GM12865 (cell line): ENCODE data around the gene KMT2B.
"Not testable (repeated sequence)": the region's sequence is repeated elsewhere in the genome, so short reads cannot be mapped to it uniquely, and the experiment has no call there.

Experiments
- DNase-seq: peaks from one replicate; pipeline ENCODE4 v3.0.0; 2010; ENCODE audit warnings: low read depth
- H3K4me3 ChIP-seq: 2 replicates; pipeline ENCODE4 v1.5.1; 2011; ENCODE audit warnings: mild to moderate bottlenecking, low read depth, low read length, control low read depth
- TF ChIP-seq, protein P1 (sequence below): IDR thresholded peaks from 2 replicates; pipeline ENCODE4 v1.5.1; 2011; ENCODE audit warnings: low read length, control low read depth, low read depth, inconsistent platforms; ENCODE audit not compliant: insufficient read depth; ENCODE audit errors: missing control alignments

KMT2B gene

DNA sequence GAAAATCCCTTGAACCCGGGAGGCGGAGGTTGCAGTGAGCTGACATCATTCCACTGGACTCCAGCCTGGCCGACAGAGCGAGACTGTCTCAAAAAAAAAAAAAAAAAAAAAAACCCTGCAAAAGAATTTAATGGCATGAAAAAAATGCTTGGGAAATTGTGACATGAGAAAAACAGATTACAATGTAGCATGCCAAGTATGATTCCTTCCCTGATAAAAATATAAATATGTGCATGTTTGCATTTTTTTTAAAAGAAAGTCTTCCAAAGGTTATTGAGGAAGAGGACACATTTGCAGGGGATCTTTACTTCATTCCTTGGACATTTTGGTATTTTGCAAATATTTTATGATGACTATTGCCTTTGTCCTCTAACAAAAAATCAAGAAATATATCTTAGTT is 28.0 kb upstream of the KMT2B start:
- TF ChIP-seq, protein P1, sequence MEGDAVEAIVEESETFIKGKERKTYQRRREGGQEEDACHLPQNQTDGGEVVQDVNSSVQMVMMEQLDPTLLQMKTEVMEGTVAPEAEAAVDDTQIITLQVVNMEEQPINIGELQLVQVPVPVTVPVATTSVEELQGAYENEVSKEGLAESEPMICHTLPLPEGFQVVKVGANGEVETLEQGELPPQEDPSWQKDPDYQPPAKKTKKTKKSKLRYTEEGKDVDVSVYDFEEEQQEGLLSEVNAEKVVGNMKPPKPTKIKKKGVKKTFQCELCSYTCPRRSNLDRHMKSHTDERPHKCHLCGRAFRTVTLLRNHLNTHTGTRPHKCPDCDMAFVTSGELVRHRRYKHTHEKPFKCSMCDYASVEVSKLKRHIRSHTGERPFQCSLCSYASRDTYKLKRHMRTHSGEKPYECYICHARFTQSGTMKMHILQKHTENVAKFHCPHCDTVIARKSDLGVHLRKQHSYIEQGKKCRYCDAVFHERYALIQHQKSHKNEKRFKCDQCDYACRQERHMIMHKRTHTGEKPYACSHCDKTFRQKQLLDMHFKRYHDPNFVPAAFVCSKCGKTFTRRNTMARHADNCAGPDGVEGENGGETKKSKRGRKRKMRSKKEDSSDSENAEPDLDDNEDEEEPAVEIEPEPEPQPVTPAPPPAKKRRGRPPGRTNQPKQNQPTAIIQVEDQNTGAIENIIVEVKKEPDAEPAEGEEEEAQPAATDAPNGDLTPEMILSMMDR, result no peak
- no peak overlapping the region for H3K4me3 ChIP-seq
- no peak for DNase-seq

- not testable (repeated sequence) for H3K4me3 ChIP-seq, DNase-seq
These were observed 26.7 kb upstream of the KMT2B start for GRCh38 chr19:35691106-35691505.

GRCh38 chr19:35692010-35692409 is 25.8 kb upstream of the KMT2B start:
- no peak overlapping the region for H3K4me3 ChIP-seq
- TF ChIP-seq, protein P1, result no peak
- no peak for DNase-seq

DNA sequence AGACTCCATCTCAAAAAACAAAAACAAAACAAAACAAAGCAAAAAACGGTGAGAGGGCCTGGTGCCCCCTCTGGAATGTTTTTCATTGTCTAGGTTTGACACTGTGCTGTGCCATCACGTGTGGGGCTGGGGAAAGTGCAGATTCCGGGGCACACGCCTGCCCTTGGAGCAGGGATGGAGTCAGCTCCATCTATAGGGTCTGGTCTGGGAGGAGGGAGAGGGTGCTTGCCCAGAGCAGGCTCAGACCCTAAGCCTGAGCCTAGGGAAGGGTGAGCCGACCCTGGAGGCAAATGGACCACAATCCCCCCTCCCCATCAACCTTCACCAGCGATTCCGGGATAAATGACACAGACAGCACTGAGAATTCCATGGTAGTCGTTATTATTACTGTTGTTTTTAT is 24.4 kb upstream of the KMT2B start:
- DNase-seq, result no peak
- H3K4me3 ChIP-seq, result no peak overlapping the region
- TF ChIP-seq, protein P1, result no peak

DNA sequence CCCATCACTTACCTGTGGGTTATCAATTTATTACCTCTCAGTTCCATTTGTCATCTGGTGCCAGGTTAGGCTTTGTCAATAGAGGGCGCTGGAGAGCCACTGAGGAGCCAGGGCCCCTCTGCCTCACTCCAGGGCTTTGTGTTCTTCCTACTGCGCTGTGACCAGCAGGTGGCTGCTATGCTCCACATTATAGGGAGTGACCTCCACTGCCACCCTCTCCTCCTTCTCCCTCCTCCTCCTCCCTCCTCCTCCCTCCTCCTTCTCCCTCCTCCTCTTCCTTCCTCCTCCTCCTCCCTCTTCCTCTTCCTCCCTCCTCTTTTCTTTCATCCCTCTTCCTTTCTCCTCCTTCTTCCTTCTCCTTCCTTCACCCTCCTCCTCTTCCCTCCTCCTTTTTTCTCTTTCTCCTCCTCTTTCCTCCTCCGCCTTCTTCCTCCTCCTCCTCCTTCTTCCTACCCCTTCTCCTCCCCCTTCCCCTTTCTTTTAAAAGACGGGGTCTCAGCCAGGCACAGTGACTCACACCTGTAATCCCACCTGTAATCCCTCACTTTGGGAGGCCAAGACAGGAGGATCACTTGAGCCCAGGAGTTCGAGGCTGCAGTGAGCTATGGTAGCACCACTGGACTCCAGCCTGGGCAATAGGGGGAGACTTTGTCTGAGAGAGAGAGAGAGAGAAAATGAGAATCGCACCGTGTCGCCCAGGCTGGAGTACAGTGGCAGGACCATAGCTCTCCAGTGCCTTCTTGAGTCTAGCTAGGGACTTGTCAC is 23.8 kb upstream of the KMT2B start:
- TF ChIP-seq, protein P1, result peak; percentile 100
- H3K4me3 ChIP-seq, result no peak overlapping the region
- peak; percentile 94 for DNase-seq

DNA sequence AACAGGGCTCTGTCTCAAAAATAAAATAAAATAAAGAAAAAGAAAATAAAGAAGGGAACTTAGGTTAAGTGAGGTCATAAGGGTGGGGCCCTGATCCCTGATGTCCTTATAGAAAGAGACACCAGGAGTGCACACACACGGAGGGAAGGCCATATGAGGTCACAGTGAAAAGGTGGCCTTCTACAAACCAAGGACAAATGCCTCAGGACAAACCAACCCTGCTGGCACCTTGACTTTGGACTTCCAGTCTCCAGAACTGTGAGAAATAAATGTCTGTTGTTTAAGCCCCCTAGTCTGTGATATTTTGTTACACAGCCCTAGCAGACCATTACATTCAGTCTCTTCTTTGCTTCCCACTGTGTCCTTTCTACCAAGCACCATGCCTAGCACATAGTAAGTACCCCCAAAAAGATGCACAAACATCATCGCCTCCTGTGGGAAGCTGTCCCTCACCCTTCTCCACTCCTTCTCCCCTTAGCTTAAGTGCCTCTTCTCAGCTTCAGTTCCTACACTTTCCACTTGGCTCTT is 21.8 kb upstream of the KMT2B start:
- DNase-seq, result no peak
- no peak overlapping the region for H3K4me3 ChIP-seq
- TF ChIP-seq, protein P1, result no peak

- peak; percentile 87 for DNase-seq
- TF ChIP-seq, protein P1, result no peak
- H3K4me3 ChIP-seq, result no peak overlapping the region
These were observed 21.0 kb upstream of the KMT2B start for GRCh38 chr19:35696835-35697234.
